ENCODE results near the gene C2orf76.

DNA sequence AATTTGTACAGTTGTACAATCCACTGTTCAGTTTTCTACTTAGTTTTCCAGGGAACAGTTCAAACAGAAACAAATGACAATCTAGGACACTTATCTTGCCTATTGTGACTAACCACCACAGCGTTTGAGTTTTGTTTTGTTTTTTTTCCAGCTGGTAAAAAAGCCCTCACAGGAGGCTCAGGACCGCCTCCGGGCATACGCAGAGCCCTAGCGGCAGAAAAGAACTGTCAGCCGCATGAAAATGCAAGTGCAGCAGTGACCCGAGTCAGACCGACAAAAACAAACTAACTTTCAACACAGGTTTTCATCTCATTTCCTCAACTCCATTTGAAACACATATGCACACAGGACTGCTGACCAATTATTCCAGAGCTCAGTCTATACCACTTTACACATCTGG lies 74.4 kb downstream of the C2orf76 start:
- TF ChIP-seq, protein P1, sequence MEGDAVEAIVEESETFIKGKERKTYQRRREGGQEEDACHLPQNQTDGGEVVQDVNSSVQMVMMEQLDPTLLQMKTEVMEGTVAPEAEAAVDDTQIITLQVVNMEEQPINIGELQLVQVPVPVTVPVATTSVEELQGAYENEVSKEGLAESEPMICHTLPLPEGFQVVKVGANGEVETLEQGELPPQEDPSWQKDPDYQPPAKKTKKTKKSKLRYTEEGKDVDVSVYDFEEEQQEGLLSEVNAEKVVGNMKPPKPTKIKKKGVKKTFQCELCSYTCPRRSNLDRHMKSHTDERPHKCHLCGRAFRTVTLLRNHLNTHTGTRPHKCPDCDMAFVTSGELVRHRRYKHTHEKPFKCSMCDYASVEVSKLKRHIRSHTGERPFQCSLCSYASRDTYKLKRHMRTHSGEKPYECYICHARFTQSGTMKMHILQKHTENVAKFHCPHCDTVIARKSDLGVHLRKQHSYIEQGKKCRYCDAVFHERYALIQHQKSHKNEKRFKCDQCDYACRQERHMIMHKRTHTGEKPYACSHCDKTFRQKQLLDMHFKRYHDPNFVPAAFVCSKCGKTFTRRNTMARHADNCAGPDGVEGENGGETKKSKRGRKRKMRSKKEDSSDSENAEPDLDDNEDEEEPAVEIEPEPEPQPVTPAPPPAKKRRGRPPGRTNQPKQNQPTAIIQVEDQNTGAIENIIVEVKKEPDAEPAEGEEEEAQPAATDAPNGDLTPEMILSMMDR (IDR thresholded peaks at IDR 0.05), result no peak
- TF ChIP-seq POLR2AphosphoS5 (IDR thresholded peaks at IDR 0.05), result no peak
- TF ChIP-seq EP300 (IDR thresholded peaks at IDR 0.05), result no peak
- TF ChIP-seq POLR2A (IDR thresholded peaks at IDR 0.05), result no peak
